Lower leg skin (tissue), 3 donors: ENCODE data around the gene FNDC3B.

ENCODE experiments used
- CTCF ChIP-seq, 3 donors: fragments of 450-650 bp; IDR thresholded peaks; one replicate each; pipeline ENCODE4 v1.5.1; 2016; ENCODE audit warnings: antibody characterized with exemption in 3 of 3, mild to moderate bottlenecking in 3 of 3, moderate library complexity in 2 of 3
- POLR2A ChIP-seq, 2 donors: fragments of 450-650 bp; IDR thresholded peaks; one replicate each; pipeline ENCODE4 v1.6.1; 2016 to 2017; ENCODE audit warnings: antibody characterized with exemption in 2 of 2, mild to moderate bottlenecking in 1 of 2, moderate library complexity in 1 of 2

- TF ChIP-seq POLR2A (IDR thresholded peaks at IDR 0.05) (no peak), CTCF (IDR thresholded peaks at IDR 0.05) (no peak)
Measured at GRCh38 chr3:172150913-172151650, 111.7 kb downstream of the FNDC3B start.
